DND-41 (cell line): Measurements from ENCODE around the gene HHIP.

Source experiments
- ATAC-seq: fragments of 200-7000 bp; cut with Tn5 transposase; 3 replicates; pipeline ENCODE4 v1.9.1; 2021; ENCODE audit warnings: low read depth; ENCODE audit not compliant: insufficient read depth
- DNase-seq: peaks from one replicate; pipeline ENCODE4 v3.0.0-alpha.2; 2020
- H2AFZ ChIP-seq: 2 replicates; pipeline ENCODE4 v1.6.0; 2012; ENCODE audit warnings: low read depth, low read length
- H3K27ac ChIP-seq: 2 replicates; pipeline ENCODE4 v1.5.1; 2012; ENCODE audit warnings: low read length, inconsistent platforms
- H3K27me3 ChIP-seq: fragments of 200-600 bp; sonication (generic); 2 replicates; pipeline ENCODE4 v1.6.0; 2012; ENCODE audit warnings: low read length, mild to moderate bottlenecking, inconsistent platforms; ENCODE audit not compliant: insufficient read depth, poor library complexity
- H3K36me3 ChIP-seq: 2 replicates; pipeline ENCODE4 v1.5.1; 2012; ENCODE audit warnings: low read length, inconsistent platforms; ENCODE audit not compliant: insufficient read depth
- H3K4me1 ChIP-seq: 2 replicates; pipeline ENCODE4 v1.5.1; 2012; ENCODE audit warnings: mild to moderate bottlenecking, low read length; ENCODE audit not compliant: insufficient read depth
- H3K4me2 ChIP-seq: 2 replicates; pipeline ENCODE4 v1.6.0; 2012; ENCODE audit warnings: mild to moderate bottlenecking, moderate library complexity, low read length, inconsistent platforms; ENCODE audit not compliant: insufficient read depth
- H3K4me3 ChIP-seq, 2 experiments: fragments of 200-600 bp in 1 of 2; shearing (Covaris generic) in 1 of 2; 2 replicates each; pipeline ENCODE4 v1.5.1; 2012 to 2016; ENCODE audit warnings: inconsistent platforms in 2 of 2, low read length in 2 of 2, mild to moderate bottlenecking in 2 of 2, low read depth in 1 of 2, moderate library complexity in 1 of 2
- H3K79me2 ChIP-seq: 2 replicates; pipeline ENCODE4 v1.6.0; 2012; ENCODE audit warnings: low read length, inconsistent platforms; ENCODE audit not compliant: insufficient read depth
- H3K9ac ChIP-seq: 2 replicates; pipeline ENCODE4 v1.6.0; 2012; ENCODE audit warnings: low read depth, mild to moderate bottlenecking, inconsistent platforms, low read length, moderate library complexity
- H3K9me3 ChIP-seq: 2 replicates; pipeline ENCODE4 v1.5.1; 2012; ENCODE audit warnings: low read length, moderate library complexity, mild to moderate bottlenecking, inconsistent platforms; ENCODE audit not compliant: insufficient read depth, severe bottlenecking
- H4K20me1 ChIP-seq: 2 replicates; pipeline ENCODE4 v1.6.0; 2012; ENCODE audit warnings: low read length; ENCODE audit not compliant: insufficient read depth
- CTCF ChIP-seq: IDR thresholded peaks from 2 replicates; pipeline ENCODE4 v1.5.1; 2012; ENCODE audit warnings: borderline replicate concordance, low read length, moderate library complexity, mild to moderate bottlenecking; ENCODE audit not compliant: poor library complexity, severe bottlenecking; ENCODE audit errors: extremely low read depth
- EZH2 ChIP-seq: IDR thresholded peaks from 3 replicates; pipeline ENCODE4 v1.6.1; 2012; ENCODE audit warnings: borderline replicate concordance, low read depth, mild to moderate bottlenecking, moderate library complexity, low read length, inconsistent platforms; ENCODE audit not compliant: severe bottlenecking

The HHIP gene

GRCh38 chr4:144663834-144664475 is 18.0 kb downstream of the HHIP start:
- no peaks in the 10 kb centered on the region for H3K9me3 ChIP-seq
- H3K4me3 ChIP-seq = peak overlapping the region in 1 of 2 experiments; percentile 13; a peak in 2 of 4 replicates
- 0 out of 2 replicates have a peak overlapping the region, but pooled peaks have one; percentile 2 for H3K9ac ChIP-seq
- H3K27me3 ChIP-seq = no peaks in the 10 kb centered on the region
- peaks cover 25% of the 10 kb centered on the region for H3K36me3 ChIP-seq
- H3K4me1 ChIP-seq = peaks cover 50% of the 10 kb centered on the region
- peak overlapping the region; percentile 75 for H3K4me2 ChIP-seq
- no peak for TF ChIP-seq CTCF
- TF ChIP-seq EZH2 = no peak
- no peaks in the 10 kb centered on the region for H4K20me1 ChIP-seq
- H3K27ac ChIP-seq = peak overlapping the region; percentile 95
- peak; percentile 38 for DNase-seq
- H2AFZ ChIP-seq = no peak overlapping the region
- H3K79me2 ChIP-seq = peaks cover 91% of the 10 kb centered on the region
- ATAC-seq = peak; percentile 26; the same call in 1 of the 3 replicates

GRCh38 chr4:144666539-144667175 is 20.7 kb downstream of the HHIP start:
- Histone ChIP-seq H4K20me1 (no peaks in the 10 kb centered on the region), H3K4me1 (peaks cover 46% of the 10 kb centered on the region), H3K4me3 (no peak overlapping the region), H3K27ac (peak overlapping the region; percentile 22), H2AFZ (no peak overlapping the region), H3K9me3 (no peaks in the 10 kb centered on the region), H3K27me3 (no peaks in the 10 kb centered on the region), H3K79me2 (peaks cover 98% of the 10 kb centered on the region), H3K4me2 (no peak overlapping the region), H3K36me3 (peaks cover 37% of the 10 kb centered on the region), H3K9ac (no peak overlapping the region)
- TF ChIP-seq EZH2 = no peak
- no peak for TF ChIP-seq CTCF
- ATAC-seq (peak; percentile 25; the same call in 1 of the 3 replicates), DNase-seq (no peak)

- Histone ChIP-seq H3K27ac (no peak overlapping the region), H3K9ac (no peak overlapping the region), H2AFZ (no peak overlapping the region), H4K20me1 (no peaks in the 10 kb centered on the region), H3K36me3 (peaks cover 37% of the 10 kb centered on the region), H3K4me2 (no peak overlapping the region), H3K9me3 (no peaks in the 10 kb centered on the region), H3K4me1 (peaks cover 42% of the 10 kb centered on the region), H3K79me2 (peaks cover 97% of the 10 kb centered on the region), H3K4me3 (no peak overlapping the region), H3K27me3 (no peaks in the 10 kb centered on the region)
- no peak for ATAC-seq
- DNase-seq = no peak
- TF ChIP-seq EZH2 (no peak), CTCF (no peak)
Observed at GRCh38 chr4:144667500-144667899, 21.5 kb downstream of the HHIP start.
